Measurements from ENCODE around the gene HTR3B. TPM values are rescaled to one million over a fixed set of nuclear protein-coding genes. Genes with fewer than 3 reads are reported as not detected.

The HTR3B gene
- total RNA-seq, 2 experiments from 2014 or later = not detected

- POLR2A ChIA-PET = no interaction called here
- DNase-seq = no peak
- Mint-ChIP-seq H3K27ac (no peak overlapping the region), H3K4me3 (no peak overlapping the region), H3K9me3 (no peaks in the 10 kb centered on the region), H3K27me3 (no peaks in the 10 kb centered on the region), H3K4me1 (no peaks in the 10 kb centered on the region), H3K36me3 (ENCODE audit: low read depth) (no peaks in the 10 kb centered on the region)
- CTCF ChIA-PET = no interaction called here
Measured at GRCh38 chr11:113960702-113961330, 56.2 kb downstream of the HTR3B start.

DNA sequence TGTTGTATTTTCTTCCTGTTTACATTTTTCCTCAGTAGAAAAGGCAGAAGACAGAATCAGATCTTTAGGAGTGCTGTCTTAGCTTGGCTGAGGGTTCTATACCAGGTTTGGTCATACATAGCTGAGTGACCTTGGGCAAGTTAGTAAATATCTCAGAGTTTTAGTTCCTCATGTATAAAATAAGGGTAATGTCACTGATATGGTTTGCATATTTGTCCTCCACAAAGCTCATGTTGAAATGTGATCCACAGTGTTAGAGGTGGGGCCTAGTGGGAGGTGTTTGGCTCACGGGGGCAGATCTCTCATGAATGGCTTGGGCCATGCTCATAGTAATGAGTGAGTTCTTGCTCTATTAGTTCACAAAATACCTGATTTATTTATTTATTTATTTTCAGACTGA is 62.8 kb downstream of the HTR3B start:
- Mint-ChIP-seq H3K4me1 (no peaks in the 10 kb centered on the region), H3K27me3 (peaks cover 5% of the 10 kb centered on the region), H3K27ac (no peak overlapping the region), H3K36me3 (ENCODE audit: low read depth) (no peaks in the 10 kb centered on the region), H3K9me3 (no peaks in the 10 kb centered on the region), H3K4me3 (no peak overlapping the region)
- no peak for DNase-seq
- POLR2A ChIA-PET = no interaction called here
- CTCF ChIA-PET = no interaction called here

- Mint-ChIP-seq H3K4me3 (no peak overlapping the region), H3K4me1 (no peaks in the 10 kb centered on the region), H3K27me3 (peaks cover 8% of the 10 kb centered on the region), H3K27ac (no peak overlapping the region), H3K9me3 (no peaks in the 10 kb centered on the region), H3K36me3 (ENCODE audit: low read depth) (no peaks in the 10 kb centered on the region)
- DNase-seq = no peak
- POLR2A ChIA-PET = no interaction called here
- CTCF ChIA-PET = no interaction called here
Measured at GRCh38 chr11:113971506-113972195, 67.1 kb downstream of the HTR3B start.

DNA sequence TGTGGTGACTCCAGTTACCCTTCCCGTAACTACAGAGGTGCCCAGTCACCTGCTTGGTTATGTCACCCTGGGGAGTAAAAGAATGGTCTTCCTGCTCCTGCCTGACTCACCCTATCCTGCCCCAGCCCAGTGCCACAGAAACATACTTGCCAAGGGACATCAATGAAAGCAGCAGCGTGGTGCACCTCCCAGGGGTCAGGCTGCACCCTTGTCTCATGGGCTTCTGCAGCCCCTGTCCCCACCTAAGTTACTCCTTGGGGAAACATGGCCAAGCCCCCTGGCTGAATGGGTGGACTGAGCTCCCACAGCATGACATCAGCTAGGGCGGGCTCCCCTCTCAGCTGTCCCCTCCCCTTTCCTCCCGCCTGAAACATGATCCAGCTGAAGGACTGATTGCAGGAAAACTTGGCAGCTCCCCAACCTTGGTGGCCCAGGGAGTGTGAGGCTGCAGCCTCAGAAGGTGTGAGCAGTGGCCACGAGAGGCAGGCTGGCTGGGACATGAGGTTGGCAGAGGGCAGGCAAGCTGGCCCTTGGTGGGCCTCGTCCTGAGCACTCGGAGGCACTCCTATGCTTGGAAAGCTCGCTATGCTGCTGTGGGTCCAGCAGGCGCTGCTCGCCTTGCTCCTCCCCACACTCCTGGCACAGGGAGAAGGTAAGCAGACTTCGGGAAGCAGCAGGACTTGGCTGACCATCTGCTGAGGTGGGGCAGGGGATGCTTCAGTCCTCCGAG is 70.3 kb downstream of the HTR3B start, which contains the start of gene HTR3A:
Gene HTR3A (plus strand): TSS at position 368 of the 730 bp plus-strand sequence. CDS start 218 bp downstream, at position 586.
- DNase-seq = no peak
- Mint-ChIP-seq H3K4me3 (no peak within 1 kb of the TSS), H3K36me3 (ENCODE audit: low read depth) (no peaks in the 10 kb centered on the region), H3K27me3 (peaks cover 9% of the 10 kb centered on the region), H3K4me1 (peaks cover 2% of the 10 kb centered on the region), H3K27ac (no peak within 1 kb of the TSS), H3K9me3 (no peaks in the 10 kb centered on the region)
- CTCF ChIA-PET = no interaction called here
- POLR2A ChIA-PET = no interaction called here

- ChIA-PET POLR2A (no interaction called here), CTCF (no interaction called here)
- H3K27ac Mint-ChIP-seq = no peak overlapping the region
- no peaks in the 10 kb centered on the region for H3K36me3 Mint-ChIP-seq (ENCODE audit: low read depth)
- peaks cover 10% of the 10 kb centered on the region for H3K27me3 Mint-ChIP-seq
- H3K4me3 Mint-ChIP-seq = no peak overlapping the region
- no peaks in the 10 kb centered on the region for H3K9me3 Mint-ChIP-seq
- DNase-seq = no peak
- peaks cover 2% of the 10 kb centered on the region for H3K4me1 Mint-ChIP-seq
Measured at GRCh38 chr11:113977071-113977490, 72.5 kb downstream of the HTR3B start.

GRCh38 chr11:113977701-113978100 is 73.1 kb downstream of the HTR3B start:
- CTCF ChIA-PET = no interaction called here
- POLR2A ChIA-PET = no interaction called here

GRCh38 chr11:113979431-113979830 is 74.8 kb downstream of the HTR3B start:
- no peak overlapping the region for H3K27ac Mint-ChIP-seq
- no peak for DNase-seq
- peaks cover 12% of the 10 kb centered on the region for H3K27me3 Mint-ChIP-seq
- no peak overlapping the region for H3K4me3 Mint-ChIP-seq
- CTCF ChIA-PET = no interaction called here
- H3K36me3 Mint-ChIP-seq (ENCODE audit: low read depth) = no peaks in the 10 kb centered on the region
- peaks cover 2% of the 10 kb centered on the region for H3K4me1 Mint-ChIP-seq
- POLR2A ChIA-PET = no interaction called here
- H3K9me3 Mint-ChIP-seq = no peaks in the 10 kb centered on the region

More at GRCh38 chr11:113977701-113978100, 73.1 kb downstream of the HTR3B start:
- H3K4me1 Mint-ChIP-seq = peaks cover 2% of the 10 kb centered on the region
- no peak overlapping the region for H3K4me3 Mint-ChIP-seq
- H3K9me3 Mint-ChIP-seq = no peaks in the 10 kb centered on the region
- no peak overlapping the region for H3K27ac Mint-ChIP-seq
- no peak for DNase-seq
- peaks cover 10% of the 10 kb centered on the region for H3K27me3 Mint-ChIP-seq
- H3K36me3 Mint-ChIP-seq (ENCODE audit: low read depth) = no peaks in the 10 kb centered on the region

DNA sequence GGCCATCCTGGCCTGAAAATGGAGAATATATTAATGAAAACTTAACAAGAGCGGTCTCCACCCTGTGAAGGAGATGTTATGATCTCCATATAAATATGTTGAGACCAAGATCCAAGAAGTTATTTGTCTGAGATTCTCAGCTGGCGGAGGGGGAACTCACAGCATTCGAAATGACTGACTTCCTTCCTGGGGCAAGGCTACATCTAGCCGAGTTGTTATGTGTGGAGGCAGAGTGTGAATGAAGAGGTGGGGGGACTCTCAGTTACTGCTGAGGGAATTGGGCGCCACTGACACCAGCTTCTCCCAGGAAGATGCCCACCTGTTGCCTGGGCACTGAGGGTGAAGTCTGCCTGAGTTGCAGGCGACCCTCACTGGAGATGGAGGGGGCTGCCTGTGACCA is 76.2 kb downstream of the HTR3B start:
- peaks cover 17% of the 10 kb centered on the region for H3K27me3 Mint-ChIP-seq
- POLR2A ChIA-PET = no interaction called here
- CTCF ChIA-PET = interaction anchor here (0.6 kb wide), 1 partner anchor 34 kb away, joined by 3 read pairs; no protein-coding TSS in a partner anchor
- peaks cover 2% of the 10 kb centered on the region for H3K4me1 Mint-ChIP-seq
- H3K27ac Mint-ChIP-seq = no peak overlapping the region
- DNase-seq = no peak
- no peaks in the 10 kb centered on the region for H3K36me3 Mint-ChIP-seq (ENCODE audit: low read depth)
- H3K4me3 Mint-ChIP-seq = no peak overlapping the region
- no peaks in the 10 kb centered on the region for H3K9me3 Mint-ChIP-seq

DNA sequence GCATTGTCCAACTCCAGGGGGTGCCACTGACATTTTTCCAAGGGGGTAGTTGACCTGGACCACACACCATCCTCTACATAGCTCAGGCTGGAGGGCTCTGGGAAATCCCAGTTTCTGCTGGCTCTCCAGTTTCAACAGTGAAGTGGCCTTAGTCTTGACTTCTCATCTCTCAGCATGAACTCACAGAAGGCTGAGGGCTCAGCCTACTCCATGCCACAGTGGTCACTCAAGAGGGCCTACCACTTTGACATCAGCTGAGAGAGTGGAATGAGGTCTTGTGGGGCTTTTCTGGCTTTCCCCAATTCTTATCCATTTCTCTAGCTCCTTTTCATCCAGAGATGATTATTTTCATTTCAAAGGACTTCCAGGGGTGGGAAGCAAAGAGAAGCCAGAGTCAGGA is 77.7 kb downstream of the HTR3B start:
- no peak for DNase-seq
- Mint-ChIP-seq H3K27me3 (peaks cover 14% of the 10 kb centered on the region), H3K27ac (no peak overlapping the region), H3K36me3 (ENCODE audit: low read depth) (no peaks in the 10 kb centered on the region), H3K4me1 (peaks cover 2% of the 10 kb centered on the region), H3K9me3 (no peaks in the 10 kb centered on the region), H3K4me3 (no peak overlapping the region)
- CTCF ChIA-PET = no interaction called here
- POLR2A ChIA-PET = no interaction called here

GRCh38 chr11:113984781-113985180 is 80.2 kb downstream of the HTR3B start:
- peaks cover 15% of the 10 kb centered on the region for H3K27me3 Mint-ChIP-seq
- no peaks in the 10 kb centered on the region for H3K36me3 Mint-ChIP-seq (ENCODE audit: low read depth)
- no peak for DNase-seq
- no peak overlapping the region for H3K4me3 Mint-ChIP-seq
- H3K9me3 Mint-ChIP-seq = no peaks in the 10 kb centered on the region
- H3K4me1 Mint-ChIP-seq = no peaks in the 10 kb centered on the region
- CTCF ChIA-PET = no interaction called here
- H3K27ac Mint-ChIP-seq = no peak overlapping the region
- POLR2A ChIA-PET = no interaction called here

DNA sequence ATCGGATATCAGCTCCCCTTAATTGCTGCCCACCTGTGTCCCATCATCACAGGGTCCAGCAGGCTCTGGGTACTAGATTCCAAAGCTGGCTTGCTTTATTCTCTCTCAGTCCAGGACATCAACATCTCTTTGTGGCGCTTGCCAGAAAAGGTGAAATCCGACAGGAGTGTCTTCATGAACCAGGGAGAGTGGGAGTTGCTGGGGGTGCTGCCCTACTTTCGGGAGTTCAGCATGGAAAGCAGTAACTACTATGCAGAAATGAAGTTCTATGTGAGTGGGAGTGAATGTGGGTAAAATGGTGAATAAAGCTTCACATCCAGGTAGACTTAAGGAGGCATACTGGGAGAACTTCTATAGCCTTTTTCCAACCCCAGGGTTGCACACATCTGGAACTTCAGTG is 81.3 kb downstream of the HTR3B start:
- Mint-ChIP-seq H3K27me3 (peaks cover 10% of the 10 kb centered on the region), H3K4me1 (no peaks in the 10 kb centered on the region), H3K27ac (no peak overlapping the region), H3K9me3 (no peaks in the 10 kb centered on the region), H3K4me3 (no peak overlapping the region), H3K36me3 (ENCODE audit: low read depth) (no peaks in the 10 kb centered on the region)
- DNase-seq = no peak
- CTCF ChIA-PET = no interaction called here
- POLR2A ChIA-PET = no interaction called here

- Mint-ChIP-seq H3K27me3 (peaks cover 10% of the 10 kb centered on the region), H3K4me3 (no peak overlapping the region), H3K4me1 (no peaks in the 10 kb centered on the region), H3K9me3 (no peaks in the 10 kb centered on the region), H3K27ac (no peak overlapping the region), H3K36me3 (ENCODE audit: low read depth) (no peaks in the 10 kb centered on the region)
- ChIA-PET CTCF (interaction anchor here (1.0 kb wide), 1 partner anchor 58 kb away, joined by 3 read pairs; no protein-coding TSS in a partner anchor), POLR2A (no interaction called here)
- DNase-seq = no peak
Measured at GRCh38 chr11:113986351-113987140, 82.0 kb downstream of the HTR3B start.

DNA sequence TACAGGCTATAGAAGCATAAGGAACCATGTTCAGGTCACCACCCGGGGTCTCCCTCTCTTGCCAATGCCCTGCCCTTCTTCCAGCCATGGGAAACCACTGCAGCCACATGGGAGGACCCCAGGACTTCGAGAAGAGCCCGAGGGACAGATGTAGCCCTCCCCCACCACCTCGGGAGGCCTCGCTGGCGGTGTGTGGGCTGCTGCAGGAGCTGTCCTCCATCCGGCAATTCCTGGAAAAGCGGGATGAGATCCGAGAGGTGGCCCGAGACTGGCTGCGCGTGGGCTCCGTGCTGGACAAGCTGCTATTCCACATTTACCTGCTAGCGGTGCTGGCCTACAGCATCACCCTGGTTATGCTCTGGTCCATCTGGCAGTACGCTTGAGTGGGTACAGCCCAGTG is 84.8 kb downstream of the HTR3B start:
- Mint-ChIP-seq H3K36me3 (ENCODE audit: low read depth) (no peaks in the 10 kb centered on the region), H3K4me3 (no peak overlapping the region), H3K4me1 (no peaks in the 10 kb centered on the region), H3K27ac (no peak overlapping the region), H3K27me3 (peaks cover 11% of the 10 kb centered on the region), H3K9me3 (no peaks in the 10 kb centered on the region)
- POLR2A ChIA-PET = no interaction called here
- DNase-seq = no peak
- CTCF ChIA-PET = no interaction called here
